C4-2B (cell line): Measurements from ENCODE around the gene UBR1.

Experiments
- ZFX ChIP-seq: fragments of 450-650 bp; IDR thresholded peaks from 2 replicates; pipeline ENCODE4 v1.6.1; 2017
- TF ChIP-seq, protein P1 (sequence below): fragments of 450-650 bp; conservative IDR thresholded peaks from 2 replicates; pipeline ENCODE4 v1.5.1; 2017; ENCODE audit warnings: mild to moderate bottlenecking

DNA sequence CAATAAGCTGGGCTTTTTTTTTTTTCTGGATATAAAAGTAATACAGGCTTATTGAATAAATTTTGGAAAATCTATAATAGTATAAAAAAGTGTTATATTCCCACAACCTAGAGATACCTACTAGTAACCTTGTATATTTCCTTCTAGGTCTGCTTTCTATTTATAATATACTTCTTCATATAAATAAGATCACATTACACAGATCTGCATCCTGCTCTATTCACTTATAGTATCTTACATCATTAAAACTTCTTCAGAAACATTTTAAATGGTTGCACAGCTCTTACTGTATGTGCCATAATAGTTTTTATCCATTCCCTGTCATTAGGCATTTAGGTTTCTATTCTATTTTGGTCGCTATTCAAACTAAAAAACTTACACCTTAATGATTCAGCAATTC lies 98.3 kb downstream of the UBR1 start:
- TF ChIP-seq, protein P1, sequence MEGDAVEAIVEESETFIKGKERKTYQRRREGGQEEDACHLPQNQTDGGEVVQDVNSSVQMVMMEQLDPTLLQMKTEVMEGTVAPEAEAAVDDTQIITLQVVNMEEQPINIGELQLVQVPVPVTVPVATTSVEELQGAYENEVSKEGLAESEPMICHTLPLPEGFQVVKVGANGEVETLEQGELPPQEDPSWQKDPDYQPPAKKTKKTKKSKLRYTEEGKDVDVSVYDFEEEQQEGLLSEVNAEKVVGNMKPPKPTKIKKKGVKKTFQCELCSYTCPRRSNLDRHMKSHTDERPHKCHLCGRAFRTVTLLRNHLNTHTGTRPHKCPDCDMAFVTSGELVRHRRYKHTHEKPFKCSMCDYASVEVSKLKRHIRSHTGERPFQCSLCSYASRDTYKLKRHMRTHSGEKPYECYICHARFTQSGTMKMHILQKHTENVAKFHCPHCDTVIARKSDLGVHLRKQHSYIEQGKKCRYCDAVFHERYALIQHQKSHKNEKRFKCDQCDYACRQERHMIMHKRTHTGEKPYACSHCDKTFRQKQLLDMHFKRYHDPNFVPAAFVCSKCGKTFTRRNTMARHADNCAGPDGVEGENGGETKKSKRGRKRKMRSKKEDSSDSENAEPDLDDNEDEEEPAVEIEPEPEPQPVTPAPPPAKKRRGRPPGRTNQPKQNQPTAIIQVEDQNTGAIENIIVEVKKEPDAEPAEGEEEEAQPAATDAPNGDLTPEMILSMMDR, result no peak
- TF ChIP-seq ZFX, result no peak
